OCI-LY1 (cell line): ENCODE data around the gene DUSP5.

ENCODE experiments used
- H2AFZ ChIP-seq: fragments of 200-600 bp; sonication (generic), shearing (Covaris generic); 2 replicates; pipeline ENCODE4 v1.6.0; 2014; ENCODE audit warnings: antibody characterized with exemption, mild to moderate bottlenecking, low read length
- H3F3A ChIP-seq: fragments of 200-600 bp; sonication (generic), shearing (Covaris generic); 2 replicates; pipeline ENCODE4 v1.6.0; 2014; ENCODE audit warnings: mild to moderate bottlenecking, antibody characterized with exemption, low read length, moderate library complexity; ENCODE audit not compliant: insufficient read depth
- H3K27ac ChIP-seq: fragments of 200-600 bp; sonication (generic); 2 replicates; pipeline ENCODE4 v1.5.1; 2014; ENCODE audit warnings: low read length, mixed run types, mild to moderate bottlenecking, low read depth; ENCODE audit not compliant: poor library complexity, severe bottlenecking
- H3K27me3 ChIP-seq: fragments of 200-600 bp; sonication (generic); 2 replicates; pipeline ENCODE4 v1.6.0; 2014; ENCODE audit warnings: antibody characterized with exemption, mild to moderate bottlenecking, low read length, moderate library complexity; ENCODE audit not compliant: insufficient read depth
- H3K36me3 ChIP-seq: fragments of 200-600 bp; sonication (generic); 2 replicates; pipeline ENCODE4 v1.6.1; 2014; ENCODE audit warnings: mild to moderate bottlenecking, antibody characterized with exemption, low read length, moderate library complexity, mixed read lengths; ENCODE audit not compliant: insufficient read depth
- H3K4me1 ChIP-seq: fragments of 200-600 bp; sonication (generic); 2 replicates; pipeline ENCODE4 v1.5.1; 2014; ENCODE audit warnings: mild to moderate bottlenecking, low read length, moderate library complexity; ENCODE audit not compliant: insufficient read depth, severe bottlenecking
- H3K4me2 ChIP-seq: fragments of 200-600 bp; sonication (generic), shearing (Covaris generic); 2 replicates; pipeline ENCODE4 v1.6.1; 2014; ENCODE audit warnings: low read length
- H3K4me3 ChIP-seq: fragments of 200-600 bp; sonication (generic); 2 replicates; pipeline ENCODE4 v1.5.1; 2014; ENCODE audit warnings: low read length, low read depth, mild to moderate bottlenecking, mixed read lengths; ENCODE audit not compliant: poor library complexity, severe bottlenecking
- H3K79me2 ChIP-seq: fragments of 200-600 bp; shearing (Covaris generic); 2 replicates; pipeline ENCODE4 v1.6.1; 2016; ENCODE audit warnings: mixed run types, low read length, mixed read lengths; ENCODE audit not compliant: insufficient read depth
- H3K9ac ChIP-seq: fragments of 200-600 bp; sonication (generic), shearing (Covaris generic); 2 replicates; pipeline ENCODE4 v1.6.1; 2014; ENCODE audit warnings: mild to moderate bottlenecking, low read length, mixed read lengths
- H3K9me2 ChIP-seq: fragments of 200-600 bp; sonication (generic), shearing (Covaris generic); 2 replicates; pipeline ENCODE4 v1.6.1; 2014; ENCODE audit warnings: low read depth, mild to moderate bottlenecking, low read length, mixed read lengths
- H3K9me3 ChIP-seq: fragments of 200-600 bp; shearing (Covaris generic); 2 replicates; pipeline ENCODE4 v1.6.1; 2014; ENCODE audit warnings: low read length, mixed read lengths
- H4K20me1 ChIP-seq: fragments of 200-600 bp; sonication (generic), shearing (Covaris generic); 2 replicates; pipeline ENCODE4 v1.6.0; 2016; ENCODE audit warnings: mild to moderate bottlenecking, low read length; ENCODE audit not compliant: insufficient read depth
- EZH2 ChIP-seq: fragments of 200-600 bp; sonication (generic), shearing (Covaris generic); IDR thresholded peaks from 2 replicates; pipeline ENCODE4 v1.8.0; 2017; ENCODE audit warnings: borderline replicate concordance, mixed run types, mild to moderate bottlenecking, antibody characterized with exemption, low read length, moderate library complexity, mixed read lengths
- TF ChIP-seq, protein P1 (sequence below): fragments of 200-600 bp; sonication (generic), shearing (Covaris generic); IDR thresholded peaks from 2 replicates; pipeline ENCODE4 v1.5.1; 2017; ENCODE audit warnings: mild to moderate bottlenecking, antibody characterized with exemption, low read length, moderate library complexity, mixed read lengths

The DUSP5 gene

GRCh38 chr10:110540031-110540430 lies 42.3 kb downstream of the DUSP5 start:
- Histone ChIP-seq H3K9me2 (no peaks in the 10 kb centered on the region), H3K4me3 (no peak overlapping the region), H3K79me2 (no peaks in the 10 kb centered on the region), H2AFZ (no peak overlapping the region), H3F3A (no peaks in the 10 kb centered on the region), H4K20me1 (no peaks in the 10 kb centered on the region), H3K4me2 (no peak overlapping the region), H3K27me3 (no peaks in the 10 kb centered on the region), H3K27ac (no peak overlapping the region), H3K4me1 (peaks cover 16% of the 10 kb centered on the region), H3K36me3 (no peaks in the 10 kb centered on the region), H3K9ac (no peak overlapping the region), H3K9me3 (no peaks in the 10 kb centered on the region)
- no peak for TF ChIP-seq EZH2
- TF ChIP-seq, protein P1, sequence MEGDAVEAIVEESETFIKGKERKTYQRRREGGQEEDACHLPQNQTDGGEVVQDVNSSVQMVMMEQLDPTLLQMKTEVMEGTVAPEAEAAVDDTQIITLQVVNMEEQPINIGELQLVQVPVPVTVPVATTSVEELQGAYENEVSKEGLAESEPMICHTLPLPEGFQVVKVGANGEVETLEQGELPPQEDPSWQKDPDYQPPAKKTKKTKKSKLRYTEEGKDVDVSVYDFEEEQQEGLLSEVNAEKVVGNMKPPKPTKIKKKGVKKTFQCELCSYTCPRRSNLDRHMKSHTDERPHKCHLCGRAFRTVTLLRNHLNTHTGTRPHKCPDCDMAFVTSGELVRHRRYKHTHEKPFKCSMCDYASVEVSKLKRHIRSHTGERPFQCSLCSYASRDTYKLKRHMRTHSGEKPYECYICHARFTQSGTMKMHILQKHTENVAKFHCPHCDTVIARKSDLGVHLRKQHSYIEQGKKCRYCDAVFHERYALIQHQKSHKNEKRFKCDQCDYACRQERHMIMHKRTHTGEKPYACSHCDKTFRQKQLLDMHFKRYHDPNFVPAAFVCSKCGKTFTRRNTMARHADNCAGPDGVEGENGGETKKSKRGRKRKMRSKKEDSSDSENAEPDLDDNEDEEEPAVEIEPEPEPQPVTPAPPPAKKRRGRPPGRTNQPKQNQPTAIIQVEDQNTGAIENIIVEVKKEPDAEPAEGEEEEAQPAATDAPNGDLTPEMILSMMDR: no peak

DNA sequence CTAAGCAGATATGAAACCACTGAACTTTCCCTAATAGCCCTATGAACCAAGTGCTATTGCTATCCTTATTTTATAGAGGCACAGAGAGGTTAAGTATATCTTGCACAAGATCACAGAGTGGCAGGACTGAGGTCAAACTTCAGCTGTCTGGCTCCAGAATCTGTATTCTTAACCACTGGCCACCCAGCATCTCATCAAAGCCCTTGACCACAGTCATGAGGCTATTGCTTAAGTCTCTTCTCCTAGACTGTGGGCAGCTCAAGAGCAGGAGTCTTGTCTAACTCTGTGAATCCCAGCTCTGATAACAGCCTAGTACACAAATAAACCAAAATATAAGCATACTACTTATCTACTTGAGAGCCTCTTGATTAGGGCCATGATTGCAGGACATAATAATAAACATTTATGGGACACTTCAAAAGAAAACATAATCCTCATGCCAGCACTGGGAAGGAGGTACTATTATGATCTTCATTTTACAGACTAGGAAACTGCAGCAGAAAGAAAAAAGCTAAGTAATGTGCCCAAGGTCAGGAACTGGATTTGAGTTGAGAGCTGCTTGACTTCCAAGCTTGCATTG lies 47.3 kb downstream of the DUSP5 start:
- Histone ChIP-seq H3K9ac (no peak overlapping the region), H3K4me3 (no peak overlapping the region), H3K4me1 (peaks cover 10% of the 10 kb centered on the region), H2AFZ (no peak overlapping the region), H3K36me3 (no peaks in the 10 kb centered on the region), H3K79me2 (no peaks in the 10 kb centered on the region), H3K27me3 (no peaks in the 10 kb centered on the region), H3K9me3 (no peaks in the 10 kb centered on the region), H3K27ac (no peak overlapping the region), H3K4me2 (no peak overlapping the region), H4K20me1 (no peaks in the 10 kb centered on the region), H3F3A (no peaks in the 10 kb centered on the region), H3K9me2 (no peaks in the 10 kb centered on the region)
- TF ChIP-seq EZH2: no peak

GRCh38 chr10:110546077-110546476 lies 48.4 kb downstream of the DUSP5 start:
- no peaks in the 10 kb centered on the region for H3K9me2 ChIP-seq
- no peak overlapping the region for H3K27ac ChIP-seq
- no peak overlapping the region for H3K4me2 ChIP-seq
- no peaks in the 10 kb centered on the region for H3K36me3 ChIP-seq
- H3K9ac ChIP-seq: no peak overlapping the region
- no peaks in the 10 kb centered on the region for H3K79me2 ChIP-seq
- no peak overlapping the region for H3K4me3 ChIP-seq
- no peaks in the 10 kb centered on the region for H3F3A ChIP-seq
- H2AFZ ChIP-seq: no peak overlapping the region
- TF ChIP-seq, protein P1: no peak
- H3K9me3 ChIP-seq: no peaks in the 10 kb centered on the region
- no peaks in the 10 kb centered on the region for H3K27me3 ChIP-seq
- peaks cover 10% of the 10 kb centered on the region for H3K4me1 ChIP-seq
- H4K20me1 ChIP-seq: no peaks in the 10 kb centered on the region

- Histone ChIP-seq H3K79me2 (no peaks in the 10 kb centered on the region), H3K4me3 (no peak overlapping the region), H3K9me2 (no peaks in the 10 kb centered on the region), H3K9ac (no peak overlapping the region; the same call in 1 of the 2 replicates), H2AFZ (no peak overlapping the region), H3K27ac (no peak overlapping the region), H4K20me1 (no peaks in the 10 kb centered on the region), H3K4me1 (peaks cover 10% of the 10 kb centered on the region), H3K36me3 (no peaks in the 10 kb centered on the region), H3K27me3 (no peaks in the 10 kb centered on the region), H3K9me3 (no peaks in the 10 kb centered on the region), H3F3A (no peaks in the 10 kb centered on the region), H3K4me2 (no peak overlapping the region)
- TF ChIP-seq, protein P1: no peak
- no peak for TF ChIP-seq EZH2
These were observed 48.9 kb downstream of the DUSP5 start for GRCh38 chr10:110546499-110547110.
